K562 (cell line): ENCODE results near the gene BTRC.

ENCODE experiments used
- FOS ChIP-seq: IDR thresholded peaks from 3 replicates; pipeline ENCODE4 v1.6.1; 2011; ENCODE audit not compliant: insufficient read length; ENCODE audit errors: extremely low read depth
- RCOR1 ChIP-seq, 2 experiments: IDR thresholded peaks; 2 replicates each; pipeline ENCODE4 v1.6.1; 2012; ENCODE audit warnings: low read depth in 2 of 2, low read length in 2 of 2, borderline replicate concordance in 1 of 2, improper control_type of control experiment in 1 of 2
- ZC3H4 ChIP-seq: sonication (generic); formaldehyde crosslinking; IDR thresholded peaks from 2 replicates; pipeline ENCODE4 v1.9.0; 2021; ENCODE audit warnings: missing genetic modification reagents, borderline replicate concordance

DNA sequence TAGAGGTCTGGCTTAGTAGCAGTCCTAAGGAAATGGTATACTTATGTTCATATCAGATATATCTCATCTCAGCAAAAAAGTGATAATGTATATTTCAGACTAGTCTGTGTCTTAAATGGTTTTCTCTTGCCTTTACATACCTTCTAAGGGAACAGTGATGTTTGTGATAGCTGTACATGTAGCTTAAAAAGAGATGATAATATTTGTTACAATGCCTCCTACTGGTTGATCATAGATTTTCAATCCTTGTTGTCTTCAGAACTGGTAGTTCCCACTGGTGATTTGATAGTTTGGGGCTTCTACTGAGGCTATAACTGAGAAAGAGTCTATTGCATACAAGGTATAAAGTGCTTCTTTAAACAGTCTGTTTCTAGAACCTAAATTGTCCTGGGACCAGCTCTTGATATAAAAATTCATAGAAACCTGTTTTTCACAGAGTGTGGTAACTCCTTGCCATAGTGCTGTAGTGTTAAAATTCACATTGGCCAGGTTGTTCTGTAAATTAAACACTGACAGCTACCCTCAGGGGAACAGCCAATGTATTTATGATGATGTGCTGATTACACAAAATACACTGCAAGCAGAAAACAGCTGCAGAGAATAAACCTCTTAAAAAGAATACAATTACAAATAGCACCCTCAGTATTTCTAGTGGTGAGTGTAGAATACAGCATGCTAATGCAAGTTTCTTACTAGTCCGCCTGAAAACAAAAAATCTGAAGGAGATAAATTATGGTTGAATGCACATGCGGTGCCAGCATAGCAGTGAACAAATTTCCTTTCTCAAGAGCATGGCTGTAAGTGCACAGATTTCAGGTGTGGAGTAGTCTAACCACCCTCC is 90.3 kb downstream of the BTRC start:
- TF ChIP-seq RCOR1 (IDR thresholded peaks at IDR 0.05; ENCODE audit: borderline replicate concordance in 1 of 2, low read depth in 2 of 2, low read length in 2 of 2) = no peak
- TF ChIP-seq FOS = no peak
- no peak for TF ChIP-seq ZC3H4 (CRISPR knock-in tag)
